GM18511 (cell line): ENCODE data around the gene CBFA2T2.
"Not testable (repeated sequence)": the region's sequence is repeated elsewhere in the genome, so short reads cannot be mapped to it uniquely, and the experiment has no call there.

ENCODE experiments used
- ATAC-seq: cut with Tn5 transposase; IDR thresholded peaks from one replicate; pipeline ENCODE4 v1.9.1; 2021; ENCODE audit warnings: mild to moderate bottlenecking, moderate library complexity; ENCODE audit not compliant: unreplicated experiment

CBFA2T2 gene

GRCh38 chr20:33503564-33503963 is 13.7 kb downstream of the CBFA2T2 start:
- no peak for ATAC-seq

- ATAC-seq: no peak
Measured at GRCh38 chr20:33506576-33506975, 16.7 kb downstream of the CBFA2T2 start.

GRCh38 chr20:33507461-33507860 is 17.6 kb downstream of the CBFA2T2 start:
- no peak for ATAC-seq

GRCh38 chr20:33508015-33508414 is 18.1 kb downstream of the CBFA2T2 start:
- not testable (repeated sequence) for ATAC-seq

- not testable (repeated sequence) for ATAC-seq
Measured at GRCh38 chr20:33509057-33509456, 19.2 kb downstream of the CBFA2T2 start.

GRCh38 chr20:33511876-33512275 is 22.0 kb downstream of the CBFA2T2 start:
- ATAC-seq: not testable (repeated sequence)

- no peak for ATAC-seq
Measured at GRCh38 chr20:33515569-33516216, 25.8 kb downstream of the CBFA2T2 start.

- no peak for ATAC-seq
Measured at GRCh38 chr20:33516882-33517281, 27.0 kb downstream of the CBFA2T2 start.

- ATAC-seq: no peak
Measured at GRCh38 chr20:33518071-33518470, 28.2 kb downstream of the CBFA2T2 start.

GRCh38 chr20:33521461-33521860 is 31.6 kb downstream of the CBFA2T2 start:
- ATAC-seq: no peak

GRCh38 chr20:33522256-33522820 is 32.4 kb downstream of the CBFA2T2 start:
- ATAC-seq: no peak

GRCh38 chr20:33524261-33524660 is 34.4 kb downstream of the CBFA2T2 start:
- no peak for ATAC-seq

GRCh38 chr20:33526769-33527168 is 36.9 kb downstream of the CBFA2T2 start:
- ATAC-seq: no peak

GRCh38 chr20:33531047-33531877 is 41.4 kb downstream of the CBFA2T2 start:
- ATAC-seq: no peak

GRCh38 chr20:33531885-33532284 is 42.0 kb downstream of the CBFA2T2 start:
- no peak for ATAC-seq

GRCh38 chr20:33532753-33533459 is 43.0 kb downstream of the CBFA2T2 start:
- no peak for ATAC-seq

- ATAC-seq: not testable (repeated sequence)
Measured at GRCh38 chr20:33535717-33536116, 45.8 kb downstream of the CBFA2T2 start.

- ATAC-seq: no peak
Measured at GRCh38 chr20:33537608-33538007, 47.7 kb downstream of the CBFA2T2 start.

- no peak for ATAC-seq
Measured at GRCh38 chr20:33539129-33539528, 49.2 kb downstream of the CBFA2T2 start.

GRCh38 chr20:33540427-33540826 is 50.5 kb downstream of the CBFA2T2 start:
- ATAC-seq: no peak

- ATAC-seq: no peak
Measured at GRCh38 chr20:33541074-33541473, 51.2 kb downstream of the CBFA2T2 start.
